SK-N-MC (cell line): ENCODE measurements around the gene HCFC1.

ENCODE experiments used
- EZH2 ChIP-seq: fragments of 200-600 bp; sonication (generic); IDR thresholded peaks from one replicate; pipeline ENCODE4 v1.6.1; 2017; ENCODE audit warnings: antibody characterized with exemption
- POLR2AphosphoS5 ChIP-seq: IDR thresholded peaks from 2 replicates; pipeline ENCODE4 v1.6.1; 2012; ENCODE audit warnings: mild to moderate bottlenecking, low read depth, low read length, borderline replicate concordance

DNA sequence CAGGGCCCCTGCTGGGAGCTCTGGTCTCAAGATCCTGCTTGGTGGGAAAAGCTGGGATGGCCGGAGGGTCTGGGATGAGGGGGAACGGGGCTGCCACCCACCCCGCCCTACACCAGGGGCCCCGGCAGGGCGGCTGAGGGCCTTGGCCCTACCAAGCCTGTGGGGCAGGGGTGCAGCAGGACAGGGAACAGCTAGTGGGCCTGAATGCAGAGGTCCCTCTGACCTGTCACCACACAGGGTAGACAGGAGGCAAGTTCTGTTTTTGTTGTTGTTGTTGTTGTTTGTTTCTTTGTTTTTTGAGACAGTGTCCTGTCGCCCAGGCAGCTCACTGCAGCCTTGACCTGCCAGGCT is 26.8 kb downstream of the HCFC1 start:
- TF ChIP-seq POLR2AphosphoS5: no peak
- TF ChIP-seq EZH2: no peak
